Suprapubic skin (tissue), 4 donors: Measurements from ENCODE around the gene MARCO. TPM values are rescaled to one million over a fixed set of nuclear protein-coding genes. Genes with fewer than 3 reads are reported as not detected.
"Not testable (repeated sequence)": the region's sequence is repeated elsewhere in the genome, so short reads cannot be mapped to it uniquely, and the experiment has no call there.

Experiments
- DNase-seq, 2 donors: peaks; one replicate each; pipeline ENCODE4 v3.0.0-alpha.2; 2019; ENCODE audit warnings: low spot score in 2 of 2
- H3K27ac ChIP-seq: fragments of 200-600 bp; sonication (generic); one replicate; pipeline ENCODE4 v1.5.1; 2019
- H3K27me3 ChIP-seq: fragments of 200-600 bp; sonication (generic); one replicate; pipeline ENCODE4 v1.5.1; 2019
- H3K36me3 ChIP-seq: fragments of 200-600 bp; sonication (generic); one replicate; pipeline ENCODE4 v1.5.1; 2019
- H3K4me1 ChIP-seq: fragments of 200-600 bp; sonication (generic); one replicate; pipeline ENCODE4 v1.5.1; 2019
- H3K4me3 ChIP-seq: fragments of 200-600 bp; sonication (generic); one replicate; pipeline ENCODE4 v1.5.1; 2019; ENCODE audit warnings: mild to moderate bottlenecking
- H3K9me3 ChIP-seq: fragments of 200-600 bp; sonication (generic); one replicate; pipeline ENCODE4 v1.5.1; 2019
- EP300 ChIP-seq: sonication (generic); formaldehyde crosslinking; IDR thresholded peaks from one replicate; pipeline ENCODE4 v1.6.1; 2017; ENCODE audit warnings: antibody characterized with exemption
- POLR2A ChIP-seq, 2 donors: fragments of 450-650 bp; IDR thresholded peaks; one replicate each; pipeline ENCODE4 v1.6.1; 2017; ENCODE audit warnings: antibody characterized with exemption in 2 of 2, mild to moderate bottlenecking in 2 of 2, moderate library complexity in 2 of 2
- POLR2AphosphoS5 ChIP-seq, 3 donors: sonication (generic); formaldehyde crosslinking; IDR thresholded peaks; one replicate each; pipeline ENCODE4 v1.6.1; 2017; ENCODE audit warnings: antibody characterized with exemption in 3 of 3
- WGBS: methylation state at CpG from one replicate; pipeline ENCODE4 v1.1.5; 2018; 5-methylcytosine and 5-hydroxymethylcytosine counted together
- total RNA-seq, 4 donors: library from RNA; depleted of rRNA; stranded (reverse); fragments of >200 nt; gene quantifications; one replicate each; pipeline ENCODE4 v1.1.0, GENCODE V29; 2016
- TF ChIP-seq, protein P1 (sequence below), 2 donors: fragments of 200-600 bp in 1 of 2; fragments of 450-650 bp in 1 of 2; sonication (generic) in 1 of 2; IDR thresholded peaks; one replicate each; pipeline ENCODE4 v1.5.1; 2016 to 2019; ENCODE audit warnings: antibody characterized with exemption in 2 of 2, mild to moderate bottlenecking in 1 of 2, moderate library complexity in 1 of 2

Gene MARCO
- total RNA-seq, 4 donors from 2014 or later, result 0.68 to 9.1 (median 1.3) TPM

DNA sequence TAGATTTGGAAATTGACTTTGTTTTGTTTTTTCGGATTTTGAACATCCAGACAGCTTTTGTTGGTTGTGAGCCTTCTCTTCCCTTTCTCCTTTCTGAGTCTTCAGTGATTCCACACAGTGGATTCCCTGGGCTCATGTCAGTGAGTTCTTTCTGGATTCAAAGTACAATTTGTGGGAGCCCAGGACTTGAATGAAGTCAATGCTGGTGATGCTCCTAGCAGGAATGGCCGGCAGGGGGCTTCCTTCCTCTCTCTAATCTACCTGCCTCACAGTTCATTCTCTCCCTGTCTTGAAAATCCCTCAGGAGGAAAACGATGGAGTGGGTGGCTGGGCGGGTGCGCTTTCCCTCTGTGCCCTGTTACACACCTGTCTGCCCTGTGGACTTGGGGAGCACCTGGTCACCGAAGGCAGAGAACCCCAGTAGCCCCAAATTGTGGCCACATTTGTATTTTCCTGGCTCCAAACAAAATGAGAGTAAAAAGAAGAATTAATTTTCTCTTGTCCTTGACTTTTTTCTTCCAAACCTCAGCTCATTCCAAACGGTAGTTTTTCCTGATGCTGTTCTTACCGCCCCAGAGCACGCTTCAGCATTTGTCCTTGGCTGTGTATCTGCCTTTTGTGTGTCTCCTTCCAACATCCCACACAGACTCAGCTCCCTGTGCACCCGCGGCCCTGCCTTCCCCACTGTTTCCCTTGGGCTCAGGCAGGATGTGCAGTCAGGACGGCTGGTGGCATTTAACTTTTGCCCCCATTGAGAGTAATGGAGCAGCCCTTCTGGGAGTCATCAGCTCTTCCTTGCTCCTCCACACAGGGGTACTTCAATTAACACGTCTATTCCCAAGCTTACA lies 86.6 kb downstream of the MARCO start:
- H3K36me3 ChIP-seq, result no peaks in the 10 kb centered on the region
- no peak for TF ChIP-seq POLR2AphosphoS5 (IDR thresholded peaks at IDR 0.05)
- TF ChIP-seq EP300, result no peak
- TF ChIP-seq, protein P1, sequence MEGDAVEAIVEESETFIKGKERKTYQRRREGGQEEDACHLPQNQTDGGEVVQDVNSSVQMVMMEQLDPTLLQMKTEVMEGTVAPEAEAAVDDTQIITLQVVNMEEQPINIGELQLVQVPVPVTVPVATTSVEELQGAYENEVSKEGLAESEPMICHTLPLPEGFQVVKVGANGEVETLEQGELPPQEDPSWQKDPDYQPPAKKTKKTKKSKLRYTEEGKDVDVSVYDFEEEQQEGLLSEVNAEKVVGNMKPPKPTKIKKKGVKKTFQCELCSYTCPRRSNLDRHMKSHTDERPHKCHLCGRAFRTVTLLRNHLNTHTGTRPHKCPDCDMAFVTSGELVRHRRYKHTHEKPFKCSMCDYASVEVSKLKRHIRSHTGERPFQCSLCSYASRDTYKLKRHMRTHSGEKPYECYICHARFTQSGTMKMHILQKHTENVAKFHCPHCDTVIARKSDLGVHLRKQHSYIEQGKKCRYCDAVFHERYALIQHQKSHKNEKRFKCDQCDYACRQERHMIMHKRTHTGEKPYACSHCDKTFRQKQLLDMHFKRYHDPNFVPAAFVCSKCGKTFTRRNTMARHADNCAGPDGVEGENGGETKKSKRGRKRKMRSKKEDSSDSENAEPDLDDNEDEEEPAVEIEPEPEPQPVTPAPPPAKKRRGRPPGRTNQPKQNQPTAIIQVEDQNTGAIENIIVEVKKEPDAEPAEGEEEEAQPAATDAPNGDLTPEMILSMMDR (IDR thresholded peaks at IDR 0.05), result no peak
- no peak for TF ChIP-seq POLR2A (IDR thresholded peaks at IDR 0.05)

DNA sequence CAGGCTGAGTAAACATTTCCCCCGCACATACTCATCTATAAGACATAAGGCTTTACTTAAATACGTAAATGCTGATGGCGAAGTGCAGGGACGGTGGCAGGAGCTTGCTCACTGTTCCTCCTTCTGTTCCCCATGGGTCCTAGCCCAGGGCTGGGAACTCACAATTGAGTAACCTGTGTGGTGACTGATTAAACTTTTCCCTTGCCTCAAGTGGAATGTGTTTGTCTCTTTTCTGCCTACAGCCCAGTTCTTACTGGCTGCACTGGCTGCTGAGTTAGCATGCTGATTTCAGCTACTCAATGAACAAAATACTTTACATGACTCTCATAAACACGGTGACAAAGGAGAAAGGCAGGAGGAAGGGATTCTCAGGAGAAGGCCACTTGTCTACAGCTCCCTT lies 87.3 kb downstream of the MARCO start:
- Histone ChIP-seq H3K36me3 (no peaks in the 10 kb centered on the region), H3K27me3 (peaks cover 16% of the 10 kb centered on the region), H3K4me1 (no peaks in the 10 kb centered on the region), H3K4me3 (no peak overlapping the region), H3K9me3 (peaks cover 6% of the 10 kb centered on the region), H3K27ac (no peak overlapping the region)
- WGBS, result 75% methylated on average over 5 of the region's 5 CpGs
- TF ChIP-seq POLR2AphosphoS5 (IDR thresholded peaks at IDR 0.05), result no peak
- TF ChIP-seq, protein P1 (IDR thresholded peaks at IDR 0.05), result no peak
- TF ChIP-seq POLR2A (IDR thresholded peaks at IDR 0.05), result no peak
- TF ChIP-seq EP300, result no peak
- peak in 1 of 2 donors; percentile 24 for DNase-seq

More for the DNA sequence above, 86.6 kb downstream of the MARCO start:
- peaks cover 3% of the 10 kb centered on the region for H3K9me3 ChIP-seq
- H3K27me3 ChIP-seq, result peaks cover 16% of the 10 kb centered on the region
- 55% methylated on average over 13 of the region's 13 CpGs for WGBS
- no peak overlapping the region for H3K4me3 ChIP-seq
- no peaks in the 10 kb centered on the region for H3K4me1 ChIP-seq
- DNase-seq, result peak in 1 of 2 donors; percentile 54
- no peak overlapping the region for H3K27ac ChIP-seq

DNA sequence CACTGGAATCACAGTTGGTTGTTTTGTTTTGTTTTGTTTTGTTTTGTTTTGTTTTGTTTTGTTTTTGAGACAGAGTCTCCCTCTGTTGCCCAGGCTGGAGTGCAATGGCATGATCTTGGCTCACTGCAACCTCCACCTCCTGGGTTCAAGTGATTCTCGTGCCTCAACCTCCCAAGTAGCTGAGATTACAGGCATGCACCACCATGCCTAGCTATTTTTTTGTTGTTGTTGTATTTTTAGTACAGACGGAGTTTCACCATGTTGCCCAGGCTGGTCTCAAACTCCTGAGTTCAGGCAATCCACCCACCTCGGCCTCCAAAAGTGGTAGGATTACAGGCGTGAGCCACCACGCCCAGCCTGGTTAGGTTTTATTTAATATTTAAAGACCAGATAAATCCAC lies 95.9 kb downstream of the MARCO start:
- WGBS, result 79% methylated on average over 5 of the region's 5 CpGs
- not testable (repeated sequence) for H3K36me3 ChIP-seq, H3K9me3 ChIP-seq, H3K27ac ChIP-seq, H3K4me3 ChIP-seq, DNase-seq, H3K27me3 ChIP-seq, H3K4me1 ChIP-seq

DNA sequence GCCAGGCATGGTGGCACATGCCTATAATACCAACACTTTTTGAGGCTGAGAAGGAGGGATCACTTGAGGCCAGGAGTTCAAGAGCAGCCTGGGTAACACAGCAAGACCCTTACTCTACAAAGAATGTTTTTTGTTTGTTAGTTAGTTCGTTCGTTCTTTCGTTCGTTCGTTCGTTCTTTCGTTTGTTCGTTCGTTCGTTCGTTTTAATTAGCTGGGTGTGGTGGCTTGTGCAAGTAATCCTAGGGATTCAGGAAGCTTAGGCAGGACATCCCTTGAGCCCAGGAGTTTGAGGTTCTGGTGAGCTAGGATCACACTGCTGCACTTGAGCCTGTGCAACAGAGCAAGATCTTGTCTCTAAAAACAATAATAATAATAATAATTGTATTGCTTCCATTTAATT lies 98.7 kb downstream of the MARCO start:
- Histone ChIP-seq H3K27ac (no peak overlapping the region), H3K4me1 (no peaks in the 10 kb centered on the region), H3K36me3 (no peaks in the 10 kb centered on the region), H3K27me3 (no peaks in the 10 kb centered on the region), H3K4me3 (no peak overlapping the region), H3K9me3 (peaks cover 6% of the 10 kb centered on the region)
- WGBS, result 90% methylated on average over 11 of the region's 11 CpGs
- TF ChIP-seq POLR2AphosphoS5 (IDR thresholded peaks at IDR 0.05) (no peak), POLR2A (IDR thresholded peaks at IDR 0.05) (no peak)
- TF ChIP-seq, protein P1 (IDR thresholded peaks at IDR 0.05), result no peak
- DNase-seq, result no peak

Other genes with a start within 250 kb of the MARCO start
- gene EN1, start 94.5 kb upstream of the MARCO start, total RNA-seq, result 10 to 100 TPM in 2 of 4 donors, 1 to 10 TPM in 2; 7.3 to 16.7 (median 11.8) TPM
- gene C1QL2, start 216.6 kb downstream of the MARCO start, total RNA-seq, result under 1 TPM in 1 of 4 donors, not detected in 3; 0.76 TPM